ENCODE data around the gene ZNF446.

- TF ChIP-seq CTCF (IDR thresholded peaks at IDR 0.05) (no peak), POLR2A (IDR thresholded peaks at IDR 0.05) (no peak)
Measured at GRCh38 chr19:58515259-58515658, 39.1 kb downstream of the ZNF446 start.

All from right lobe of liver (tissue), 4 donors.